Loucy (cell line): ENCODE data around the gene NDP.
A peak's percentile ranks its signal among the peaks of the same experiment; 100 is the strongest.

Experiments
- H2AFZ ChIP-seq: fragments of 200-600 bp; sonication (generic); 2 replicates; pipeline ENCODE4 v1.6.0; 2016; ENCODE audit warnings: antibody characterized with exemption, mild to moderate bottlenecking, low read length, moderate library complexity
- H3F3A ChIP-seq: fragments of 200-600 bp; 2 replicates; pipeline ENCODE4 v1.6.0; 2016; ENCODE audit warnings: antibody characterized with exemption, low read depth, mild to moderate bottlenecking
- H3K27me3 ChIP-seq: fragments of 200-600 bp; sonication (generic); 2 replicates; pipeline ENCODE4 v1.6.1; 2014; ENCODE audit warnings: low read length, mild to moderate bottlenecking; ENCODE audit not compliant: insufficient read depth, poor library complexity, severe bottlenecking
- H3K36me3 ChIP-seq: fragments of 200-600 bp; sonication (generic); 2 replicates; pipeline ENCODE4 v1.6.1; 2016; ENCODE audit warnings: low read length; ENCODE audit not compliant: insufficient read depth
- H3K4me1 ChIP-seq: fragments of 200-600 bp; sonication (generic); 2 replicates; pipeline ENCODE4 v1.5.1; 2014; ENCODE audit warnings: low read length, mild to moderate bottlenecking; ENCODE audit not compliant: insufficient read depth, poor library complexity, severe bottlenecking
- H3K4me2 ChIP-seq: fragments of 200-600 bp; sonication (generic); 2 replicates; pipeline ENCODE4 v1.6.0; 2014; ENCODE audit warnings: antibody characterized with exemption, low read length, low read depth, mild to moderate bottlenecking; ENCODE audit not compliant: poor library complexity, severe bottlenecking
- H3K4me3 ChIP-seq: fragments of 200-600 bp; sonication (generic); 2 replicates; pipeline ENCODE4 v1.5.1; 2014; ENCODE audit warnings: low read length, mild to moderate bottlenecking, mixed read lengths; ENCODE audit not compliant: poor library complexity, severe bottlenecking
- H3K79me2 ChIP-seq: fragments of 200-600 bp; sonication (generic); 2 replicates; pipeline ENCODE4 v1.6.1; 2014; ENCODE audit warnings: low read length; ENCODE audit not compliant: insufficient read depth
- H3K9ac ChIP-seq: fragments of 200-600 bp; sonication (generic); 2 replicates; pipeline ENCODE4 v1.6.0; 2014; ENCODE audit warnings: mild to moderate bottlenecking, low read depth, low read length, moderate library complexity; ENCODE audit not compliant: poor library complexity, severe bottlenecking
- H3K9me2 ChIP-seq: fragments of 200-600 bp; sonication (generic); replicated peaks from 2 replicates; pipeline ENCODE4 v1.6.1; 2016; ENCODE audit warnings: low read depth, low read length, mixed read lengths
- H3K9me3 ChIP-seq: fragments of 200-600 bp; sonication (generic); 2 replicates; pipeline ENCODE4 v1.6.1; 2014; ENCODE audit warnings: mild to moderate bottlenecking, antibody characterized with exemption, low read length, low read depth; ENCODE audit not compliant: insufficient read depth
- H4K20me1 ChIP-seq: fragments of 200-600 bp; sonication (generic); 2 replicates; pipeline ENCODE4 v1.6.0; 2014; ENCODE audit warnings: antibody characterized with exemption, low read length, mild to moderate bottlenecking; ENCODE audit not compliant: insufficient read depth, poor library complexity, severe bottlenecking
- EZH2phosphoT487 ChIP-seq: fragments of 200-600 bp; IDR thresholded peaks from 2 replicates; pipeline ENCODE4 v1.6.1; 2018; ENCODE audit warnings: antibody characterized with exemption, mild to moderate bottlenecking, moderate library complexity, borderline replicate concordance
- TF ChIP-seq, protein P1 (sequence below): fragments of 200-600 bp; sonication (generic); conservative IDR thresholded peaks from 2 replicates; pipeline ENCODE4 v1.5.1; 2014; ENCODE audit warnings: mild to moderate bottlenecking, antibody characterized with exemption, low read length

The NDP gene

DNA sequence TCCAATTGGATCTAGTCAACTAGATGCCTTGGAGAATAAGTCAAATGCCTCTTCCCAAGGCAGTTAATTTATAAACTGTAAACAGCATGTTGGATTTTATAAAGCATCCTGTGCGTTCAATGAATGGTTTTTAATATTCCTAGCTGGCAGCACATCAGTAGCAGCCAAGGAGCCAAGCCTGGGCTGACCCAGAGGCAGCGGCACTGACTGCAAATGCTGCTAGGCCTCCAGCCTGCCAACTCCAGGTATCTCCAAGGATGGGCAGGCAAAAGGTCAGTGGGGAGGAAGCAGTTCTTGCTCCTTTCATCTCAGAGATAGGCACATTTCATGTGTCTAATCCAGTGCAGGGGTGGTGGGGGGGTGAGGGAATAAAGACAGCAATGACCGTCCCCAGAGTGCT, 9.5 kb downstream of the NDP start:
- H3K36me3 ChIP-seq, result no peaks in the 10 kb centered on the region
- no peaks in the 10 kb centered on the region for H4K20me1 ChIP-seq
- no peaks in the 10 kb centered on the region for H3K9me3 ChIP-seq

DNA sequence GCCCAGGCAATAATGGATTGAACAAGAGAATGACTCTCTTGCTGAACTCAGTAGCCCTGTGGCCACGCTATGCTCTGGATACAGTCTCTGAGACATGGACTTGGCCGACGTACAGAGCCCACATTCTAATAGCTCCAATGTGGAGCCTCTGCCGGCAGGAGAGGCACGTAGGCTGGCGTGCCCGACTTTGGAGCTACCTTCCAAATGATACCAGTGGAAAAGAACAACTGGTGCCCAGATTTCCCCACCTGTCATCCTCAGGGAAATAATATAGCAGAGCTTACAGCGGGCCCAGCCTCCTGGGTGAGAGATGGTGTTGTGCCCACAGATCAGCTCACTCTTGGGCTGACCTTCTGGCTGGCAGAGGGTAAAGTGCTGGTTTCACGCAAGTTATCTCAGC, 10.6 kb downstream of the NDP start:
- no peaks in the 10 kb centered on the region for H4K20me1 ChIP-seq
- H3F3A ChIP-seq, result no peaks in the 10 kb centered on the region
- no peak overlapping the region for H3K4me3 ChIP-seq
- H2AFZ ChIP-seq, result no peak overlapping the region
- H3K9me3 ChIP-seq, result no peaks in the 10 kb centered on the region
- H3K27me3 ChIP-seq, result no peaks in the 10 kb centered on the region
- no peak for TF ChIP-seq EZH2phosphoT487
- TF ChIP-seq, protein P1, sequence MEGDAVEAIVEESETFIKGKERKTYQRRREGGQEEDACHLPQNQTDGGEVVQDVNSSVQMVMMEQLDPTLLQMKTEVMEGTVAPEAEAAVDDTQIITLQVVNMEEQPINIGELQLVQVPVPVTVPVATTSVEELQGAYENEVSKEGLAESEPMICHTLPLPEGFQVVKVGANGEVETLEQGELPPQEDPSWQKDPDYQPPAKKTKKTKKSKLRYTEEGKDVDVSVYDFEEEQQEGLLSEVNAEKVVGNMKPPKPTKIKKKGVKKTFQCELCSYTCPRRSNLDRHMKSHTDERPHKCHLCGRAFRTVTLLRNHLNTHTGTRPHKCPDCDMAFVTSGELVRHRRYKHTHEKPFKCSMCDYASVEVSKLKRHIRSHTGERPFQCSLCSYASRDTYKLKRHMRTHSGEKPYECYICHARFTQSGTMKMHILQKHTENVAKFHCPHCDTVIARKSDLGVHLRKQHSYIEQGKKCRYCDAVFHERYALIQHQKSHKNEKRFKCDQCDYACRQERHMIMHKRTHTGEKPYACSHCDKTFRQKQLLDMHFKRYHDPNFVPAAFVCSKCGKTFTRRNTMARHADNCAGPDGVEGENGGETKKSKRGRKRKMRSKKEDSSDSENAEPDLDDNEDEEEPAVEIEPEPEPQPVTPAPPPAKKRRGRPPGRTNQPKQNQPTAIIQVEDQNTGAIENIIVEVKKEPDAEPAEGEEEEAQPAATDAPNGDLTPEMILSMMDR, result no peak
- no peak overlapping the region for H3K4me2 ChIP-seq
- no peaks in the 10 kb centered on the region for H3K36me3 ChIP-seq
- no peaks in the 10 kb centered on the region for H3K9me2 ChIP-seq
- no peak overlapping the region for H3K9ac ChIP-seq
- H3K4me1 ChIP-seq, result no peaks in the 10 kb centered on the region
- no peaks in the 10 kb centered on the region for H3K79me2 ChIP-seq

More for the DNA sequence above, 9.5 kb downstream of the NDP start:
- Histone ChIP-seq H3K79me2 (no peaks in the 10 kb centered on the region), H3K4me1 (no peaks in the 10 kb centered on the region), H3K4me2 (no peak overlapping the region), H3K27me3 (no peaks in the 10 kb centered on the region), H2AFZ (no peak overlapping the region), H3K9ac (no peak overlapping the region), H3K9me2 (no peaks in the 10 kb centered on the region), H3F3A (no peaks in the 10 kb centered on the region), H3K4me3 (no peak overlapping the region)
- TF ChIP-seq EZH2phosphoT487, result no peak
- TF ChIP-seq, protein P1, result no peak

DNA sequence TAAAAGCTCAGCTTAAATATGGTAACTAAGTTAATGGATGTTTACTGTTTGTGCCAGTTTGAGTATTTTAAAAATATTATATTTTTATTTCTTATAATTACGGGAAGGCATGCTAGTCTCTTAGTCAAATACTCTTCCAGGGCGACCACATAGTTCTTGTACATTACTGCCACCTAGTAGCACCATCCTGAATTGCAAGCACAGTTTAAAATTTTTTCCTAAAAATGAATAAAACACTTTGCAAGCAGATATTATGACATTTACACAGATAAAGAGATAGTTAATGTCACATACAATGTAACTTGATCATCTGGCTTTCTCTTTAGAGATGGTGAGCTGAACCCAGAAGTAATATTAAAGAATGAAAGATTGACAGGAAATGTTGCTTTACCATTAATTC, 11.5 kb downstream of the NDP start:
- no peaks in the 10 kb centered on the region for H3K9me2 ChIP-seq
- no peaks in the 10 kb centered on the region for H3F3A ChIP-seq
- H3K79me2 ChIP-seq, result no peaks in the 10 kb centered on the region
- no peak overlapping the region for H3K4me2 ChIP-seq
- no peak overlapping the region for H3K9ac ChIP-seq
- no peak for TF ChIP-seq EZH2phosphoT487
- TF ChIP-seq, protein P1, result peak; percentile 34; the same call in 1 of the 2 replicates
- H3K9me3 ChIP-seq, result no peaks in the 10 kb centered on the region
- no peaks in the 10 kb centered on the region for H3K27me3 ChIP-seq
- H3K36me3 ChIP-seq, result no peaks in the 10 kb centered on the region
- H3K4me3 ChIP-seq, result no peak overlapping the region
- no peaks in the 10 kb centered on the region for H4K20me1 ChIP-seq
- no peaks in the 10 kb centered on the region for H3K4me1 ChIP-seq
- H2AFZ ChIP-seq, result no peak overlapping the region
